Stimulated activated CD4-positive, alpha-beta T cell treated with anti-CD3 and anti-CD28 coated beads, Interleukin-2, amount 100 ng/mL, for 4 hours (primary cell): ENCODE results near the gene DNAJB6.

Source experiments
- DNase-seq: peaks from one replicate; pipeline ENCODE4 v3.0.0-alpha.2; 2020; ENCODE audit warnings: low read depth

DNAJB6 gene

DNA sequence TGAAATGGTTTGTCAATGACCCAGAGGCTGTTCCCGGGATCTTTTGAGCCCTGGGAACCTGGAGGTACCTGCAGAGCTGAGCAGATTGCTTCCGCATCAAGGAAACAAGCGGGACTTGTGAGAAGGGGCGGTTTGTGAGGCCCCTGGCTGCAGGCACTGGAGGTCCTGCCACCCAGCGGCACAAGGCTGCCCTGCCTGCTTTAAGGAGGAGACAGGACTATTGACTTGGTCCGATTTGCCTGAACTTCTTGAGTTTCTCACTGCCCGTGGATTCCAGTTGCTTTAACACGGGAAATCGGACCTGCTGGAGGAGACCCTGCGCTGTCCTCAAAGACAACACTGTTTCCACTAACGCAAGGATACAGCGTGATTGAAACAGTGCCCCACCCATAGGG is 130.1 kb downstream of the DNAJB6 start:
- no peak for DNase-seq
